Measurements from ENCODE around the gene DEFB110.

The DEFB110 gene

GRCh38 chr6:50021894-50022293 lies at the start of gene DEFB110:
Gene DEFB110 (minus strand): TSS chr6:50021994. CDS start chr6:50021935, 59 bp downstream.
- DNase-seq: no peak

- DNase-seq: no peak
Observed at GRCh38 chr6:50070101-50070500, 48.3 kb upstream of the DEFB110 start.

- DNase-seq: no peak
Observed at GRCh38 chr6:50062051-50062450, 40.3 kb upstream of the DEFB110 start.

GRCh38 chr6:50056242-50056641 lies 34.4 kb upstream of the DEFB110 start:
- no peak for DNase-seq

GRCh38 chr6:50049829-50050228 lies 28.0 kb upstream of the DEFB110 start, which contains the start of gene DEFB112:
Gene DEFB112 (minus strand): TSS chr6:50049929. CDS start chr6:50049869, 60 bp downstream.
- no peak for DNase-seq

- no peak for DNase-seq
Observed at GRCh38 chr6:50047026-50047425, 25.2 kb upstream of the DEFB110 start.

GRCh38 chr6:50030777-50031562 lies 9.2 kb upstream of the DEFB110 start:
- no peak for DNase-seq

- DNase-seq: no peak
Observed at GRCh38 chr6:50030350-50030749, 8.6 kb upstream of the DEFB110 start.

- DNase-seq: no peak
Observed at GRCh38 chr6:50025258-50025657, 3.5 kb upstream of the DEFB110 start.

GRCh38 chr6:50007819-50008218 lies 14.0 kb downstream of the DEFB110 start:
- no peak for DNase-seq

GRCh38 chr6:50003139-50003538 lies 18.7 kb downstream of the DEFB110 start:
- no peak for DNase-seq

- DNase-seq: no peak
Observed at GRCh38 chr6:49995278-49995677, 26.5 kb downstream of the DEFB110 start.

GRCh38 chr6:49988900-49989299 lies 32.9 kb downstream of the DEFB110 start:
- no peak for DNase-seq

- DNase-seq: no peak
Observed at GRCh38 chr6:49987749-49988148, 34.0 kb downstream of the DEFB110 start.

- DNase-seq: no peak
Observed at GRCh38 chr6:49986551-49986950, 35.2 kb downstream of the DEFB110 start.

- DNase-seq: no peak
Observed at GRCh38 chr6:49982046-49982445, 39.7 kb downstream of the DEFB110 start.

GRCh38 chr6:49980898-49981297 lies 40.9 kb downstream of the DEFB110 start:
- no peak for DNase-seq

GRCh38 chr6:49979584-49979983 lies 42.2 kb downstream of the DEFB110 start:
- no peak for DNase-seq

- no peak for DNase-seq
Observed at GRCh38 chr6:49978332-49979226, 43.2 kb downstream of the DEFB110 start.

GRCh38 chr6:49969605-49970004 lies 52.2 kb downstream of the DEFB110 start, which contains the start of gene DEFB113:
Gene DEFB113 (minus strand): TSS chr6:49969625. CDS start chr6:49969625, 0 bp downstream.
- no peak for DNase-seq
